Measurements from ENCODE around the gene CATSPERB.

- TF ChIP-seq CTCF (IDR thresholded peaks at IDR 0.05; ENCODE audit: extremely low read depth in 1 of 2, insufficient read depth in 1 of 2, low read depth in 1 of 2, low read length in 2 of 2) (no peak), EZH2 (IDR thresholded peaks at IDR 0.05; ENCODE audit: borderline replicate concordance, low read depth, low read length, severe bottlenecking) (no peak), POLR2A (IDR thresholded peaks at IDR 0.05; ENCODE audit: low read depth, low read length) (no peak)
These were observed 4.8 kb downstream of the CATSPERB start for GRCh38 chr14:91727121-91727520.

Data from endothelial cell of umbilical vein (primary cell).